NCI-H82 (cell line): ENCODE data around the gene IVNS1ABP.
A peak's percentile ranks its signal among the peaks of the same experiment; 100 is the strongest.
"Not testable (repeated sequence)": the region's sequence is repeated elsewhere in the genome, so short reads cannot be mapped to it uniquely, and the experiment has no call there.

Experiments used
- DNase-seq: peaks from one replicate; lab custom pipeline; 2025; lab: John Stamatoyannopoulos, UW

IVNS1ABP gene

GRCh38 chr1:185252404-185252803, 64.6 kb downstream of the IVNS1ABP start:
- DNase-seq: not testable (repeated sequence)

GRCh38 chr1:185251928-185252327, 65.1 kb downstream of the IVNS1ABP start:
- DNase-seq: not testable (repeated sequence)

- peak; percentile 56 for DNase-seq
Observed at GRCh38 chr1:185250063-185250462, 67.0 kb downstream of the IVNS1ABP start.

- no peak for DNase-seq
Observed at GRCh38 chr1:185249563-185249962, 67.5 kb downstream of the IVNS1ABP start.
